GM06990 (cell line): ENCODE measurements around the gene ACIN1.

Experiments used
- DNase-seq: peaks from one replicate; pipeline ENCODE4 v3.0.0-alpha.2; 2011; ENCODE audit not compliant: insufficient read length; ENCODE audit errors: extremely low read depth
- H3K27me3 ChIP-seq: replicated peaks from 2 replicates; pipeline ENCODE4 v1.6.0; 2011; ENCODE audit warnings: low read length; ENCODE audit not compliant: control insufficient read depth, insufficient read depth
- H3K36me3 ChIP-seq: 2 replicates; pipeline ENCODE4 v1.5.1; 2011; ENCODE audit warnings: low read length; ENCODE audit not compliant: control insufficient read depth, insufficient read depth
- H3K4me3 ChIP-seq: replicated peaks from 2 replicates; pipeline ENCODE4 v1.5.1; 2011; ENCODE audit warnings: low read depth, mild to moderate bottlenecking, control low read depth, low read length
- CTCF ChIP-seq: IDR thresholded peaks from 2 replicates; pipeline ENCODE4 v1.5.1; 2011; ENCODE audit warnings: low read length, control low read depth, mild to moderate bottlenecking, inconsistent platforms; ENCODE audit not compliant: insufficient read depth, poor library complexity, severe bottlenecking

ACIN1 gene

GRCh38 chr14:23131482-23131881, 36.5 kb upstream of the ACIN1 start:
- H3K36me3 ChIP-seq, result no peaks in the 10 kb centered on the region
- TF ChIP-seq CTCF, result no peak
- no peak overlapping the region for H3K4me3 ChIP-seq
- no peak for DNase-seq
- no peaks in the 10 kb centered on the region; the same call in 1 of the 2 replicates for H3K27me3 ChIP-seq

- H3K36me3 ChIP-seq, result no peaks in the 10 kb centered on the region
- no peaks in the 10 kb centered on the region; the same call in 1 of the 2 replicates for H3K27me3 ChIP-seq
- TF ChIP-seq CTCF, result no peak
- no peak overlapping the region for H3K4me3 ChIP-seq
- no peak for DNase-seq
Measured at GRCh38 chr14:23130871-23131270, 35.9 kb upstream of the ACIN1 start.

- no peaks in the 10 kb centered on the region; the same call in 1 of the 2 replicates for H3K27me3 ChIP-seq
- DNase-seq, result no peak
- H3K36me3 ChIP-seq, result no peaks in the 10 kb centered on the region
- TF ChIP-seq CTCF, result no peak
- H3K4me3 ChIP-seq, result no peak overlapping the region
Measured at GRCh38 chr14:23129759-23130316, 34.9 kb upstream of the ACIN1 start.

- H3K27me3 ChIP-seq, result no peaks in the 10 kb centered on the region; the same call in 1 of the 2 replicates
- DNase-seq, result no peak
- H3K36me3 ChIP-seq, result no peaks in the 10 kb centered on the region
- TF ChIP-seq CTCF, result no peak
- H3K4me3 ChIP-seq, result no peak overlapping the region
Measured at GRCh38 chr14:23128969-23129758, 34.2 kb upstream of the ACIN1 start.

- no peaks in the 10 kb centered on the region for H3K36me3 ChIP-seq
Measured at GRCh38 chr14:23127861-23128260, 32.9 kb upstream of the ACIN1 start.

More at GRCh38 chr14:23127861-23128260, 32.9 kb upstream of the ACIN1 start:
- no peak for TF ChIP-seq CTCF
- H3K27me3 ChIP-seq, result no peaks in the 10 kb centered on the region; the same call in 1 of the 2 replicates
- H3K4me3 ChIP-seq, result no peak overlapping the region
- no peak for DNase-seq
